Astrocyte of the spinal cord (primary cell): ENCODE data around the gene ZNF785.
"Not testable (repeated sequence)": the region's sequence is repeated elsewhere in the genome, so short reads cannot be mapped to it uniquely, and the experiment has no call there.

Experiments used
- DNase-seq: peaks from one replicate; pipeline ENCODE4 v3.0.0; 2011; ENCODE audit warnings: low read depth, low spot score
- H3K4me3 ChIP-seq: 2 replicates; pipeline ENCODE4 v1.5.1; 2011; ENCODE audit warnings: low read depth, mild to moderate bottlenecking, low read length, moderate library complexity
- CTCF ChIP-seq: IDR thresholded peaks from 2 replicates; pipeline ENCODE4 v1.5.1; 2012; ENCODE audit warnings: low read depth, mild to moderate bottlenecking, low read length, inconsistent platforms
- in situ Hi-C: cut with HindIII; loops from 2 replicates; pipeline ENCODE4 v1.10.0; 2017; ENCODE audit warnings: low sequenced_read_pairs

The ZNF785 gene

GRCh38 chr16:30551781-30552180, 33.7 kb downstream of the ZNF785 start:
- TF ChIP-seq CTCF: no peak
- H3K4me3 ChIP-seq: no peak overlapping the region
- no peak for DNase-seq
- in situ Hi-C loops: no loop called here

GRCh38 chr16:30548416-30549253, 36.9 kb downstream of the ZNF785 start:
- H3K4me3 ChIP-seq: no peak overlapping the region
- TF ChIP-seq CTCF: no peak
- in situ Hi-C loops: no loop called here
- no peak for DNase-seq

- no peak for DNase-seq
- H3K4me3 ChIP-seq: no peak overlapping the region
- in situ Hi-C loops: no loop called here
- TF ChIP-seq CTCF: no peak
Measured at GRCh38 chr16:30546115-30546514, 39.4 kb downstream of the ZNF785 start.

- no peak for TF ChIP-seq CTCF
- in situ Hi-C loops: no loop called here
- DNase-seq: no peak
- no peak overlapping the region for H3K4me3 ChIP-seq
Measured at GRCh38 chr16:30543067-30543466, 42.4 kb downstream of the ZNF785 start.

- in situ Hi-C loops: no loop called here
- no peak for TF ChIP-seq CTCF
- DNase-seq: peak; percentile 18
- H3K4me3 ChIP-seq: no peak overlapping the region
Measured at GRCh38 chr16:30541502-30542329, 43.8 kb downstream of the ZNF785 start.

- in situ Hi-C loops, DNase-seq, H3K4me3 ChIP-seq: not testable (repeated sequence)
Measured at GRCh38 chr16:30540916-30541464, 44.5 kb downstream of the ZNF785 start.

GRCh38 chr16:30539986-30540526, 45.4 kb downstream of the ZNF785 start:
- DNase-seq, H3K4me3 ChIP-seq, in situ Hi-C loops: not testable (repeated sequence)
